OCI-LY7 (cell line): ENCODE data around the gene TMEM168. TPM values are rescaled to one million over a fixed set of nuclear protein-coding genes. Genes with fewer than 3 reads are reported as not detected.
A peak's percentile ranks its signal among the peaks of the same experiment; 100 is the strongest.
"Not testable (repeated sequence)": the region's sequence is repeated elsewhere in the genome, so short reads cannot be mapped to it uniquely, and the experiment has no call there.

Experiments used
- Bru-seq: library from RNA; stranded (reverse); fragments of 400-500 nt; gene quantifications from one replicate; lab custom pipeline; 2021; lab: Mats Ljungman, UMichigan
- BruChase-seq, 2 experiments: library from RNA; stranded (reverse); fragments of 400-500 nt; gene quantifications; one replicate each; lab custom pipeline; 2021; lab: Mats Ljungman, UMichigan
- BruUV-seq: library from RNA; stranded (reverse); fragments of 400-500 nt; replicated peaks from 2 replicates; lab custom pipeline; 2021; lab: Mats Ljungman, UMichigan
- CTCF ChIA-PET: fragments of 300-600 bp; sonication (Branson Sonifier 250); formaldehyde crosslinking; loops from one replicate; lab custom pipeline; 2022; ENCODE audit warnings: antibody characterized with exemption; ENCODE audit not compliant: unreplicated experiment; lab: Charles Lee
- POLR2A ChIA-PET: fragments of 300-600 bp; sonication (Branson Sonifier 250); formaldehyde crosslinking; loops from one replicate; lab custom pipeline; 2022; ENCODE audit warnings: antibody characterized with exemption; lab: Charles Lee
- DNase-seq: peaks from one replicate; pipeline ENCODE4 v3.0.0-alpha.2; 2015; ENCODE audit warnings: low spot score
- H2AFZ ChIP-seq: fragments of 200-600 bp; sonication (generic), shearing (Covaris generic); 2 replicates; pipeline ENCODE4 v1.6.1; 2014; ENCODE audit warnings: mild to moderate bottlenecking, antibody characterized with exemption, low read length, moderate library complexity
- H3K27ac ChIP-seq: fragments of 200-600 bp; sonication (generic); 2 replicates; pipeline ENCODE4 v1.5.1; 2014; ENCODE audit warnings: mixed run types, low read depth, mild to moderate bottlenecking, moderate library complexity, low read length, inconsistent platforms; ENCODE audit not compliant: poor library complexity, severe bottlenecking
- H3K36me3 ChIP-seq: fragments of 200-600 bp; sonication (generic); 2 replicates; pipeline ENCODE4 v1.6.1; 2014; ENCODE audit warnings: mild to moderate bottlenecking, antibody characterized with exemption, low read length, moderate library complexity, mixed read lengths; ENCODE audit not compliant: insufficient read depth
- H3K4me1 ChIP-seq: fragments of 200-600 bp; sonication (generic); 2 replicates; pipeline ENCODE4 v1.5.1; 2014; ENCODE audit warnings: mild to moderate bottlenecking, low read length; ENCODE audit not compliant: insufficient read depth, poor library complexity, severe bottlenecking
- H3K4me2 ChIP-seq: fragments of 200-600 bp; sonication (generic); 2 replicates; pipeline ENCODE4 v1.6.1; 2014; ENCODE audit warnings: mild to moderate bottlenecking, low read length
- H3K4me3 ChIP-seq: fragments of 200-600 bp; sonication (generic); 2 replicates; pipeline ENCODE4 v1.5.1; 2014; ENCODE audit warnings: mild to moderate bottlenecking, low read depth, low read length; ENCODE audit not compliant: poor library complexity, severe bottlenecking
- H3K79me2 ChIP-seq: fragments of 200-600 bp; sonication (generic); 2 replicates; pipeline ENCODE4 v1.6.1; 2016; ENCODE audit warnings: low read depth, mild to moderate bottlenecking, low read length, moderate library complexity, mixed read lengths; ENCODE audit not compliant: insufficient read depth
- H3K9me2 ChIP-seq: fragments of 200-600 bp; sonication (generic); 2 replicates; pipeline ENCODE4 v1.6.1; 2016; ENCODE audit warnings: mild to moderate bottlenecking, low read length, mixed read lengths; ENCODE audit not compliant: insufficient read depth
- H3K9me3 ChIP-seq: fragments of 200-600 bp; sonication (generic); 2 replicates; pipeline ENCODE4 v1.6.1; 2014; ENCODE audit warnings: mild to moderate bottlenecking, mixed run types, low read length, mixed read lengths
- H4K20me1 ChIP-seq: fragments of 200-600 bp; sonication (generic); 2 replicates; pipeline ENCODE4 v1.6.1; 2014; ENCODE audit warnings: mild to moderate bottlenecking, antibody characterized with exemption, low read length, moderate library complexity, mixed read lengths; ENCODE audit not compliant: insufficient read depth
- CTCF ChIP-seq: fragments of 200-600 bp; sonication (generic); conservative IDR thresholded peaks from 2 replicates; pipeline ENCODE4 v1.5.1; 2014; ENCODE audit warnings: mild to moderate bottlenecking, antibody characterized with exemption, low read length, moderate library complexity, mixed read lengths
- EZH2phosphoT487 ChIP-seq: fragments of 200-600 bp; sonication (generic); IDR thresholded peaks from 2 replicates; pipeline ENCODE4 v1.6.1; 2018; ENCODE audit warnings: low read depth, borderline replicate concordance, mild to moderate bottlenecking, mixed run types, antibody characterized with exemption, low read length, moderate library complexity, mixed read lengths
- intact Hi-C: fragments of 100-400 bp; cut with micrococcal nuclease; formaldehyde crosslinking; loops from one replicate; pipeline ENCODE4 v1.10.0; 2022; ENCODE audit not compliant: unreplicated experiment
- long read RNA-seq: library from polyadenylated mRNA; stranded (forward); transcript quantifications from one replicate; pipeline ENCODE4 v2.0.0, GENCODE V29; 2022
- total RNA-seq, 2 experiments: library from RNA; depleted of rRNA in 1 of 2; stranded (reverse); fragments of >200 nt in 1 of 2; shearing (Covaris generic) in 1 of 2; gene quantifications; 2 replicates each; pipeline ENCODE4 v1.2.3, GENCODE V29; 2014 to 2022

Gene TMEM168
- total RNA-seq (2014; rRNA removed; shearing (Covaris generic)), result 3.5 and 8.5 TPM in 2 replicates
- total RNA-seq (2022), result 9.2 and 10.1 TPM in 2 replicates
- percentile 65 among the genes with signal in this experiment for Bru-seq, nascent RNA
- percentile 67 among the genes with signal in this experiment for BruChase-seq, experiment 1, labeled RNA remaining after a 6-hour chase
- BruChase-seq, experiment 2, labeled RNA remaining after a 2-hour chase, result percentile 82 among the genes with signal in this experiment
- long read RNA-seq, full-length matches to known transcripts, result 13 of 28 reads
- long read RNA-seq, partial matches to known transcripts, result 0 of 28 reads
- long read RNA-seq, other reads (novel, unspliced or antisense), result 15 of 28 reads

- Histone ChIP-seq H3K27ac (peak within 1 kb of the TSS; percentile 48), H3K79me2 (no peaks in the 10 kb centered on the region), H2AFZ (peak within 1 kb of the TSS; percentile 66; the same call in 1 of the 2 replicates), H3K4me1 (peaks cover 6% of the 10 kb centered on the region), H3K36me3 (no peaks in the 10 kb centered on the region), H3K9me2 (no peaks in the 10 kb centered on the region), H3K9me3 (no peaks in the 10 kb centered on the region), H3K4me2 (peak within 1 kb of the TSS; percentile 78), H4K20me1 (no peaks in the 10 kb centered on the region), H3K4me3 (peak within 1 kb of the TSS; percentile 66)
- DNase-seq, result peak; percentile 52
- ChIA-PET POLR2A (interaction anchor here (0.6 to 1.2 kb wide), 5 partner anchors 11 to 1008 kb away, joined by 3 to 9 read pairs (median 3); partner anchors contain the start of gene IFRD1), CTCF (interaction anchor here (0.6 kb wide), 2 partner anchors 346 to 580 kb away, joined by 3 to 5 read pairs; no protein-coding TSS in a partner anchor)
- BruUV-seq, result TSS peak; percentile 94
- TF ChIP-seq CTCF (no peak), EZH2phosphoT487 (no peak)
- intact Hi-C loops, result no loop called here
These were observed at the start of gene TMEM168 for GRCh38 chr7:112789817-112790585. Gene TMEM168 (minus strand): TSS chr7:112790393. CDS start chr7:112784825, 5,568 bp downstream.

GRCh38 chr7:112835928-112836327, 45.7 kb upstream of the TMEM168 start:
- H3K4me1 ChIP-seq, H3K27ac ChIP-seq, H3K79me2 ChIP-seq, H3K4me3 ChIP-seq, BruUV-seq, intact Hi-C loops, CTCF ChIA-PET, H3K9me3 ChIP-seq, POLR2A ChIA-PET, H3K9me2 ChIP-seq, H3K36me3 ChIP-seq, H3K4me2 ChIP-seq, DNase-seq, H4K20me1 ChIP-seq, H2AFZ ChIP-seq: not testable (repeated sequence)

GRCh38 chr7:112833082-112833481, 42.9 kb upstream of the TMEM168 start:
- intact Hi-C loops, result no loop called here
- Histone ChIP-seq H3K4me2 (no peak overlapping the region), H3K27ac (no peak overlapping the region), H3K4me3 (no peak overlapping the region), H3K4me1 (no peaks in the 10 kb centered on the region), H3K79me2 (no peaks in the 10 kb centered on the region), H3K9me2 (no peaks in the 10 kb centered on the region), H3K9me3 (peaks cover 16% of the 10 kb centered on the region; the same call in 1 of the 2 replicates), H3K36me3 (peaks cover 25% of the 10 kb centered on the region), H4K20me1 (no peaks in the 10 kb centered on the region), H2AFZ (no peak overlapping the region)
- CTCF ChIA-PET, result no interaction called here
- no peak for DNase-seq
- BruUV-seq, result no TSS peak
- TF ChIP-seq EZH2phosphoT487 (no peak), CTCF (no peak)
- POLR2A ChIA-PET, result no interaction called here
